T47D (cell line): ENCODE measurements around the gene CDC6.

Experiments
- DNase-seq, 2 experiments: peaks; one replicate each; pipeline versions ENCODE4 v3.0.0 to v3.0.0-alpha.2; 2011 to 2012; ENCODE audit warnings: low read depth in 1 of 2, low spot score in 1 of 2
- JUND ChIP-seq: IDR thresholded peaks from 2 replicates; pipeline ENCODE4 v1.6.1; 2012; ENCODE audit warnings: low read depth
- in situ Hi-C: cut with HindIII; loops from 2 replicates; pipeline ENCODE4 v1.10.0; 2016; ENCODE audit warnings: low sequenced_read_pairs, low pct_unique_long_range_greater_than_20kb

The CDC6 gene

GRCh38 chr17:40350689-40351358 is 63.1 kb downstream of the CDC6 start:
- in situ Hi-C loops, result no loop called here
- no peak for DNase-seq
- no peak for TF ChIP-seq JUND

DNA sequence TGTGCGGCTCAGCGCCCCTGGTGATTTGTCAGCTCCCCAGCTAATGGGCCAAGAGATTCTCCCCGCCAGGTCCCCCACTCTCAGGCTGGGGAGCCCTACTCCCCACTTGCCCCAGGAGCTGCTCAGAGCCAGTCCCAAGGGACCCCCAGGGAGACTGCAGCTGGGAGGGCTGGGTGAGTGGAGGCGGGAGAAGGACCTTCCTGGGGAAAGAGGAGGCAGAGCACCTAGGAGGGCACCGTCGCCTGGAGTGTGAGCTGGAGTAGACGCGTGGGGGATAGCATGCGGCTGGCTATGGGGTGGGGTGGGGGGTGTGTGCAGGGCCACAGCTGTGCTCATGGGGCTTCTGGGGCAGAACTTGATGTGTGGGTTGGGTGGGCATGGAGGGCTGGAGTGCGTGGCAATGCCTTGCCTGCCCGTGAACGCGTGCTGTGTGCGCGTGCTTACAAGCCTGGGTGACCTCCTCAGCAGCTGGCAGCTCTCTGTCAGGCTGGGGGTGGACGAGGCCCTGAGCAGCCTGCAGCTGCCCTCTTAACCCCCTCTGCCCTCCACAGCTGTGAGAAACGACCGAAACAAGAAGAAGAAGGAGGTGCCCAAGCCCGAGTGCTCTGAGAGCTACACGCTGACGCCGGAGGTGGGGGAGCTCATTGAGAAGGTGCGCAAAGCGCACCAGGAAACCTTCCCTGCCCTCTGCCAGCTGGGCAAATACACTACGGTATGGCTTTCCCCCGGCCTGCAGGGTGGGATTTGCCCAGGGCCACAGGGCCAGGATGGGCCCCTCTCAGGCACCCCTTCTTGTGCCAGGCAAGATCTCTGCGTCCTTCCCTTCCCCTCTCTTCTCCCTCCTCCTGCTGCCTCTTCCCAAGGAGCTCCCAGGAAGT is 63.9 kb downstream of the CDC6 start:
- no peak for TF ChIP-seq JUND
- in situ Hi-C loops, result no loop called here
- no peak for DNase-seq

GRCh38 chr17:40352237-40352778 is 64.6 kb downstream of the CDC6 start:
- in situ Hi-C loops, result no loop called here
- no peak for TF ChIP-seq JUND
- no peak for DNase-seq

DNA sequence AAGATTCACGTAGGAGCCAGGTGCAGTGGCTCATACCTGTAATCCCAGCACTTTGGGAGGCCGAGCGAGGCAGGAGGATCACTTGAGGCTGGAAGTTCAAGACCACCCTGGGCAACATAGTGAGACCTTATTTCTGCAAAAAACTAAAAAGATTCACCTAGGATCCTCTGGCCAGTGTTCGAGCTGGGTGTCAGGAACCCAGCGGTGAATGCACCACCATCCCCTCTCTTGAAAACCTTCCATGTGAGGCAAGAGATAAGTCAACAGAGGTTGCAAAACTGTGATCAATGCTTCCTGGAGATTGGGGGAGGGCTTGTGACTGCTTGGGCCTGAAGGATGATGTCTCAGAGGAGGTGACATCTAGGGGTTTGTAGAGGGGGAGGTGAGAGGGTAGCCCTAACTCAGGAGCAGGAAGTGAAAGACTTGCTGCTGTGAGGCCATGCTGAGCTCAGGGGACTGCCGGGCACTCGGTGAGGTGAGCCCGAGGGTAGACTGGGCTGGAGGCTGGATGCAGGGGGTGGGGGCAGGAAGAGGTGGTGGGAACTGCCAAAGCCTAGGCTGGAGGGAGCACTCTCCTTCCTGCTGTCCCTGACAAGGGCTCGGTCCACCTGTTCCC is 65.2 kb downstream of the CDC6 start:
- DNase-seq, result no peak
- in situ Hi-C loops, result no loop called here
- no peak for TF ChIP-seq JUND
